GM12878 (cell line): ENCODE results near the gene SRL. TPM values are rescaled to one million over a fixed set of nuclear protein-coding genes. Genes with fewer than 3 reads are reported as not detected.

Experiments used
- ATAC-seq: fragments of 200-7000 bp; cut with Tn5 transposase; 3 replicates; pipeline ENCODE4 v1.9.1; 2020; ENCODE audit warnings: mild to moderate bottlenecking, moderate library complexity
- BruUV-seq: library from RNA; stranded (reverse); fragments of 400-500 nt; replicated peaks from 2 replicates; lab custom pipeline; 2021; lab: Mats Ljungman, UMichigan
- CTCF ChIA-PET: fragments of 300-600 bp; sonication (Branson Sonifier 250); formaldehyde crosslinking; extraction: SDS; loops from one replicate; lab custom pipeline; 2021; ENCODE audit warnings: inconsistent platforms; lab: Yijun Ruan, JAX
- POLR2A ChIA-PET: fragments of 350-600 bp; formaldehyde crosslinking; extraction: SDS; loops from one replicate; lab custom pipeline; 2021; ENCODE audit warnings: inconsistent platforms; lab: Charles Lee
- RAD21 ChIA-PET: fragments of 300-600 bp; sonication (Branson Sonifier 250); formaldehyde crosslinking; loops from one replicate; lab custom pipeline; 2023; ENCODE audit warnings: antibody characterized with exemption; ENCODE audit not compliant: unreplicated experiment; lab: Charles Lee
- SMC1A ChIA-PET: fragments of 300-600 bp; sonication (Branson Sonifier 250); formaldehyde crosslinking; loops from one replicate; lab custom pipeline; 2023; ENCODE audit not compliant: unreplicated experiment, uncharacterized antibody; lab: Charles Lee
- DNase-seq: peaks from one replicate; pipeline ENCODE4 v3.0.0-alpha.2; 2011; ENCODE audit warnings: low read depth, low spot score
- FAIRE-seq: peaks from 3 replicates; lab custom pipeline; 2011; peaks lifted over from hg19 to GRCh38; lab: Jason Lieb, UNC
- H2AFZ ChIP-seq: 2 replicates; pipeline ENCODE4 v1.6.0; 2011; ENCODE audit warnings: low read depth, low read length, control low read depth; ENCODE audit not compliant: control insufficient read depth
- H3K27ac ChIP-seq: 2 replicates; pipeline ENCODE4 v1.5.1; 2011; ENCODE audit warnings: control low read depth; ENCODE audit not compliant: control insufficient read depth, insufficient read depth
- H3K27me3 ChIP-seq, 2 experiments: replicated peaks in 1 of 2; 2 replicates each; pipeline versions ENCODE4 v1.6.0 to v1.6.1; 2011; ENCODE audit warnings: low read length in 1 of 2; ENCODE audit not compliant: control insufficient read depth in 2 of 2, insufficient read depth in 2 of 2
- H3K36me3 ChIP-seq, 2 experiments: 2 replicates each; pipeline ENCODE4 v1.5.1; 2011; ENCODE audit warnings: low read length in 1 of 2; ENCODE audit not compliant: control insufficient read depth in 2 of 2, insufficient read depth in 2 of 2
- H3K4me1 ChIP-seq: 2 replicates; pipeline ENCODE4 v1.6.1; 2011; ENCODE audit warnings: mild to moderate bottlenecking, low read length, moderate library complexity, mixed read lengths; ENCODE audit not compliant: control insufficient read depth, insufficient read depth
- H3K4me2 ChIP-seq: 2 replicates; pipeline ENCODE4 v1.6.0; 2011; ENCODE audit warnings: control low read depth; ENCODE audit not compliant: control insufficient read depth, insufficient read depth
- H3K4me3 ChIP-seq: fragments of 200-600 bp; sonication (generic); 2 replicates; pipeline ENCODE4 v1.5.1; 2016
- H3K79me2 ChIP-seq: 2 replicates; pipeline ENCODE4 v1.6.0; 2011; ENCODE audit warnings: low read length; ENCODE audit not compliant: control insufficient read depth, insufficient read depth
- H3K9ac ChIP-seq: 2 replicates; pipeline ENCODE4 v1.8.0; 2011; ENCODE audit warnings: low read length, control low read depth, mixed read lengths; ENCODE audit not compliant: control insufficient read depth, insufficient read depth
- H3K9me3 ChIP-seq: replicated peaks from 3 replicates; pipeline ENCODE4 v1.5.1; 2011; ENCODE audit warnings: mild to moderate bottlenecking, low read length; ENCODE audit not compliant: control insufficient read depth, insufficient read depth
- H4K20me1 ChIP-seq: 2 replicates; pipeline ENCODE4 v1.6.0; 2011; ENCODE audit not compliant: control insufficient read depth, insufficient read depth
- ATF2 ChIP-seq: IDR thresholded peaks from 2 replicates; pipeline ENCODE4 v1.6.1; 2012; ENCODE audit warnings: low read length, inconsistent platforms
- E2F8 ChIP-seq: fragments of 450-650 bp; IDR thresholded peaks from 2 replicates; pipeline ENCODE4 v1.6.1; 2018; ENCODE audit warnings: mild to moderate bottlenecking, low read depth, moderate library complexity; ENCODE audit not compliant: partially characterized antibody
- FOXM1 ChIP-seq: IDR thresholded peaks from 2 replicates; pipeline ENCODE4 v1.6.1; 2012; ENCODE audit warnings: low read depth, mild to moderate bottlenecking, inconsistent platforms, low read length, moderate library complexity
- IRF4 ChIP-seq: IDR thresholded peaks from 2 replicates; pipeline ENCODE4 v1.6.1; 2011; ENCODE audit warnings: low read depth, low read length
- JUNB ChIP-seq: IDR thresholded peaks from 2 replicates; pipeline ENCODE4 v1.6.1; 2016; ENCODE audit warnings: antibody characterized with exemption, mild to moderate bottlenecking
- KLF5 ChIP-seq: fragments of 450-650 bp; IDR thresholded peaks from 2 replicates; pipeline ENCODE4 v1.6.1; 2014; ENCODE audit warnings: mild to moderate bottlenecking; ENCODE audit not compliant: partially characterized antibody
- MEF2B ChIP-seq: fragments of 450-650 bp; IDR thresholded peaks from 2 replicates; pipeline ENCODE4 v1.6.1; 2018; ENCODE audit warnings: mild to moderate bottlenecking, moderate library complexity; ENCODE audit not compliant: partially characterized antibody, poor library complexity, severe bottlenecking
- MTA3 ChIP-seq: IDR thresholded peaks from 2 replicates; pipeline ENCODE4 v1.6.1; 2012; ENCODE audit warnings: low read length, inconsistent platforms, borderline replicate concordance
- NFYA ChIP-seq: IDR thresholded peaks from 2 replicates; pipeline ENCODE4 v1.6.1; 2011; ENCODE audit warnings: low read depth, mild to moderate bottlenecking, low read length, improper control_type of control experiment, borderline replicate concordance
- NR2F1 ChIP-seq: fragments of 450-650 bp; conservative IDR thresholded peaks from 2 replicates; pipeline ENCODE4 v1.6.1; 2017; ENCODE audit warnings: mild to moderate bottlenecking
- POLR2AphosphoS5 ChIP-seq: IDR thresholded peaks from 2 replicates; pipeline ENCODE4 v1.6.1; 2011; ENCODE audit warnings: mild to moderate bottlenecking, low read length, inconsistent platforms
- USF2 ChIP-seq: IDR thresholded peaks from 2 replicates; pipeline ENCODE4 v1.6.1; 2011; ENCODE audit warnings: low read depth, low read length, improper control_type of control experiment, borderline replicate concordance
- ZSCAN29 ChIP-seq: fragments of 450-650 bp; IDR thresholded peaks from 2 replicates; pipeline ENCODE4 v1.6.1; 2017; ENCODE audit warnings: mild to moderate bottlenecking, moderate library complexity
- WGBS: methylation state at CpG from one replicate; pipeline ENCODE4 v1.1.6; 2016; ENCODE audit warnings: low lambda C conversion rate; ENCODE audit not compliant: insufficient replicate concordance, insufficient coverage; ENCODE audit errors: missing lambda C conversion rate; 5-methylcytosine and 5-hydroxymethylcytosine counted together
- in situ Hi-C: fragments of 300-500 bp; cut with MboI; formaldehyde crosslinking; loops from 9 replicates; pipeline ENCODE4 v1.14.3; 2018; ENCODE audit warnings: mixed read lengths
- intact Hi-C: fragments of 100-400 bp; cut with micrococcal nuclease; formaldehyde crosslinking; loops from one replicate; pipeline ENCODE4 v1.14.2; 2022; ENCODE audit not compliant: unreplicated experiment
- polyA plus RNA-seq, 11 experiments: library from polyadenylated mRNA; depleted of rRNA in 4 of 11; unstranded in 6 of 11; stranded (reverse) in 5 of 11; fragments of >200 nt; fragmentation: Nextera tagmentation in 4 of 11; fragmentation: Illumina TruSeq in 1 of 11; extraction: Ambion mirVana in 4 of 11; extraction: Trizol in 1 of 11; gene quantifications; 1 replicate in 1 of 11; 2 replicates in 10 of 11; pipeline versions ENCODE4 v1.2.1 to v1.2.3, GENCODE V29; 2011 to 2016; ENCODE audit warnings: inconsistent platforms in 2 of 11, missing spikeins in 2 of 11, low read depth in 1 of 11
- total RNA-seq, 4 experiments: library from RNA; depleted of rRNA in 3 of 4; stranded (reverse); fragments of >200 nt in 3 of 4; fragmentation: Illumina TruSeq in 1 of 4; extraction: Trizol in 1 of 4; gene quantifications; 2 replicates each; pipeline versions ENCODE4 v1.2.1 to v1.2.3, GENCODE V29; 2013 to 2021

Gene SRL
- total and polyA plus RNA-seq, 10 of the 15 experiments (the other 5 are each of a cell fraction or from before 2014, with no cell fraction given): not detected

GRCh38 chr16:4265676-4266075 is 23.8 kb upstream of the SRL start:
- Histone ChIP-seq H3K4me1 (no peaks in the 10 kb centered on the region; the same call in 1 of the 2 replicates), H2AFZ (no peak overlapping the region), H3K79me2 (peaks cover 26% of the 10 kb centered on the region), H3K36me3 (peaks cover 3 to 20% of the 10 kb centered on the region in 2 experiments; a peak in 3 of 4 replicates), H4K20me1 (no peaks in the 10 kb centered on the region), H3K27me3 (no peaks in the 10 kb centered on the region), H3K4me3 (no peak overlapping the region), H3K9ac (no peak overlapping the region), H3K27ac (no peak overlapping the region), H3K4me2 (no peak overlapping the region), H3K9me3 (no peaks in the 10 kb centered on the region)
- ChIA-PET CTCF (interaction anchor here (5.7 kb wide), 1 partner anchor 12 kb away, joined by 42 read pairs; no protein-coding TSS in a partner anchor), POLR2A (no interaction called here), RAD21 (no interaction called here), SMC1A (no interaction called here)
- intact Hi-C loops: no loop called here
- FAIRE-seq (no peak), DNase-seq (no peak), ATAC-seq (no peak)
- no TSS peak for BruUV-seq
- in situ Hi-C loops: no loop called here
- no peak for TF ChIP-seq ZSCAN29
- no peak for TF ChIP-seq JUNB
- no peak for TF ChIP-seq ATF2
- TF ChIP-seq POLR2AphosphoS5: no peak
- TF ChIP-seq FOXM1: no peak
- no peak for TF ChIP-seq NR2F1
- no peak for TF ChIP-seq E2F8
- no peak for TF ChIP-seq NFYA
- no peak for TF ChIP-seq MEF2B
- TF ChIP-seq MTA3: no peak
- TF ChIP-seq USF2: no peak
- no peak for TF ChIP-seq KLF5
- no peak for TF ChIP-seq IRF4
- 81% methylated on average over 7 of the region's 7 CpGs for WGBS
